Stimulated activated naive CD8-positive, alpha-beta T cell treated with anti-CD3 and anti-CD28 coated beads, Interleukin-15, Interleukin-2, amounts not matched to agents 100 U/mL and 50 U/mL, for 24 hours (primary cell): ENCODE measurements around the gene PDCL3.
A peak's percentile ranks its signal among the peaks of the same experiment; 100 is the strongest.

Source experiments
- ATAC-seq: fragments of 150-1000 bp; cut with Tn5 transposase; one replicate; pipeline ENCODE4 v1.10.0; 2021
- DNase-seq: peaks from one replicate; pipeline ENCODE4 v3.0.0; 2021

PDCL3 gene

DNA sequence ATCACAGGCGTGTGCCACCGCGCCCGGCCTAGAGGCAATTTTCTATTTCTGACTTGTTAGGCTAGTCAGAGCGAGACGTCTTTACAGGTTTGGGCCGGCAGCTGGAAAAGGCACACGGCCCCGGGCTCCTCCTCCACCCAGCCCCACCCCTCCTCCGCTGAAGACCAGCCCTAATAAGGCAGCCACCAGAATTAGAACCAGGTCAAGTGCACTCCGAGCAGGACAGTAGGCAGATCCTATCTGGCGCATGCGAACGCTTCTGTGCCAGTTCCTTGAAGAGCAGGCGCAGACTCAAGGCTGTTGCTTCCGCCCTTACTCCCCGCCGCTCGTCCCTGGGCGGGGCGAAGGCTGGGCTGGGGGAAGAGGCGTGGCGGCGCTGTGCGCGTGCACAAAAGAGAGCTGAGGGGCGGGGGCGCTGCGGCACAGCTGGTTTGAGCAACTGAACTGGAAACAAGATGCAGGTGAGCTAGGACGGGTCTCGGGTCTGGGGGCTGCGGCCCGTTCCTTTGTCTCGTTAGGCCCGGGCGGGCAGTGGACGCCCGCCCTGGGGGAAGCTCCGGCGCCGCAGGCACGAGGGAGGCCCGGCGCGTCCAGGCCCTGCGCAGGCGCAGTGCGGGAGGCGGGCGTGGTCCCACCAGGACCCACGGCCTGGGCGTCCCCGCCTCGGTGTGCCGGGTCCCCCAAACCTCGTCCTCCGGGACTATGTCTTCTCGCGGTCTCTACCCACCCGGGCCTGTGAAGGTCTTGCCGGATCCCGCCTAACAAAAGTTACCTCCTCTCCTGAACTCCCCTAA, at the start of gene PDCL3:
Gene PDCL3, plus strand, starts transcription at position 381 of the 794 bp plus-strand sequence. Its CDS starts 75 bp downstream, at position 456.
- DNase-seq (peak; percentile 94), ATAC-seq (peak; percentile 97)

DNA sequence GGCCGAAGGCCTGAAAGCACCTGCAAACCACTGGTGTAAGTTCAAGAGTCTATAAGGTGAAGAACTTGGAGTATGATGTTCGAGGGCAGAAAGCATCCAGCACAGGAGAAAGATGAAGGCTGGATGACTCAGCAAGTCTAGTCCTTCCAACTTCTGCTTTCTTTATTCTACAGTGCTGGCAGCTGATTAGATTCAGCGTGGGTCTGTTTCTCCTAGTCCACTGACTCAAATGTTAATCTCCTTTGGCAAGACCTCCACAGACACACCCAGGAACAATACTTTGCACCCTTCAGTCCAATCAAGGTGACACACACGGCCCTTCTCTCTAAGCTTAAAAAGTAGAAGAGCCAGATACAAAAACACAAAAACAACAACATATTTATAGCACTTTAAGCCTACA, 49.1 kb upstream of the PDCL3 start:
- ATAC-seq (no peak), DNase-seq (no peak)

DNA sequence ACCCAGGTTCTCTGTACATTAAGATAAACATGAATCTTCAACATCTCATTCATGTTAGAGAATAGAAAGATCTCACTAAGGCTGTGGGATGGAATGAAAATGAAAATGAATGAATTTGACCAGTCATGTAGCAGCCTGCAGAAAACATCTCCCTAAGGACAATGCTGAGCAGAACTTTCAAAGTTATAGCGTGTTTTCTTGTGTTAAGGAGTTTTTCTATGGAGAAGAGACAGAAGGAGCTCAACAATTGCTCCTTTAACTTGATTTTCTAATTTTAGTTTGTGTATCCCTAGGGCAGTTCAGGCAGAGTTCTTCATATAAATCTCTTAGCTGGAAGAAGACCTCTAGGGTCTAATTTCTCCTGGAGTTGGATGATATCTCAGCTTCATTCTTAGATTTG, 45.2 kb upstream of the PDCL3 start:
- ATAC-seq, result no peak
- DNase-seq, result no peak

DNA sequence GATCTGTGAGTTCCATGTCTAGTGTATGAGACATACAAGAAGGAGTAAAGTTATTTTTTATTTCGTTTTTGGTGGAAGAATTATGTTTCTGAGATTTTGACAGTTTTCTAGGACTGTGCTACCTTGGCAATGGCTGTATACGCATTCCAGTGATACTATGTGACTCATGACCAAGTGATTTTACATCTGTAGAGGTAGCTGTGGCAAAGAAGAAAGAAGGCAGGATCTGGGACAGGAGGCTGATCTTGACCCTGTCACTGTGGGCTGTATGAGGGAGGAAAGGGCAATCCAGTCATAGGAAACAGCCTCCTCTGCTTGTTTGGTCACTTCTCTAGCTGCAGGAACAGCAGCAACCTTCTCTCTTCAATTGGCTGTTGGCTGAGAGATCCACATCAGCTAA, 44.0 kb upstream of the PDCL3 start:
- DNase-seq (no peak), ATAC-seq (no peak)

DNA sequence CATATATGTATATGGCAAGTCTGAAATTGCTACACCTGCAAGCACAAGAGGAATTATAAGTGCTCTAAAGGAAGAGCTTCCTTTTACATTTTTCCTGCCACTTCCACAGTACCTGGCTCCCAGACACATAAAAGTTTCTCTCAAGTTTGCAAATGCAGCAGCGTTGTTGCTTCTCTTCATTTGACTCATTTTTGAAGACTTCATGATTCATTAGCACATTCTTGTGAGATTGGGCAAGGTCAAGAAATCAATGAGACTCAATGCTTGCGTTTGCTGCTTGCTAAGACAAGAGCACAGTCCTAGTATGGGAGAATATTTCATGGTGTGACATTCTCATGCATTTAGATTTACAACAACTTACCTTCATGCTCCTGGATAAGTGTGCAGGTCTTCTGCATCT, 42.6 kb upstream of the PDCL3 start:
- ATAC-seq, result no peak
- DNase-seq, result no peak

DNA sequence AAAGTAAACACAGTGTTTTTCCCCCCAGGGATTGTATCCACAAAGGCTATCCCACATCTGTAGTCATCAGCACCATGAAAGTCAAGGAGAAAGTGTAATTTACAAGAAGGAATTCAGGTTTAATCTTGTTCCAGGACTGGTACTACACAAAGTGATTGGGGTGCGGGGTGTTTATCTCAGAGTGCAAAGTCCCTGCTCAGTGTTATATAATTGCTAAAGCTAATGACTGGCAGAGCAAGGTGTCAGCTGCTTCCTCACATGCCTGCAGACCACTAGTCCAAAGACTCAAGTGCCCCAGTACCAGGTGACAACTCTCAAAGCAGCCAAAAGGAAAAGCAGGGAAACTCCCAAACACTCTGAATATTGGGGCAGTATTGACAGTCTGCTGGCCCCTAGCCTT, 40.4 kb upstream of the PDCL3 start:
- ATAC-seq (no peak), DNase-seq (no peak)

DNA sequence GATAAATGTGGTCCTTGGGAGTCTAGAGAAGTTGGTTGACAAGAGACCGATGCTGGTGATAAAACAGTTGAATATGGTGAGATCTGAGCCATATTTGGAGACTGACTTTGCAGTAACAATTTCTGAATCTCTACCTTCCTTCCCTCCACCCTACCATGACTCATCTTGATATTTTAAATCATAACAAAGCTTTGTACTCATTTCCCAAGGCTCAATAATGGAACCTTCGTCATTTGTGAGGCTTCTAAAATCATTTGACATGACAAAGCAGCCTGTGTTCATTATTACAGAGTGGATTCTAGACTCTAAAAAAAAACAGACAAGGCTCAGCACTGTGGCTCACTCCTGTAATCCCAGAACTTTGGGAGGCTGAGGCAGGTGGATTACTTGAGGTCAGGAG, 38.5 kb upstream of the PDCL3 start:
- ATAC-seq, result no peak
- DNase-seq, result no peak

DNA sequence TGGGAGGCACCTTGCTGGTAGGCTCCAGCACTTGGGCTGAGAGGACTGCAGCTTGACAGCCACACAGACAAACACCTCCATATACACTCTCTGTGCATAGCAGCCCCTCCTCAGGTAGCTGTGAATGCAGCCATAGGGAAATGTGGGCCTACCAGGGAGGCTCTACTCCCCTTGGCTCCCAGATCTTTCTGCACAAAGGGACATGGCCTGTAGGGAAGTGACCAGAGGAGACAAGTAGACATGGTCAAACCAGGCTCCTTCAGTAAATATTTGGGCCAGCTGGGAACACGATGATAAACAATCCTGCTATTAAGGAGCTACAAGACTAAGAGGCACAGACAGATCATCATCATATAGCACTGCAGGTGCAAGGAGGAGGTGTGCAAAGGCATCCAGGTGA, 35.9 kb upstream of the PDCL3 start:
- no peak for DNase-seq
- no peak for ATAC-seq

DNA sequence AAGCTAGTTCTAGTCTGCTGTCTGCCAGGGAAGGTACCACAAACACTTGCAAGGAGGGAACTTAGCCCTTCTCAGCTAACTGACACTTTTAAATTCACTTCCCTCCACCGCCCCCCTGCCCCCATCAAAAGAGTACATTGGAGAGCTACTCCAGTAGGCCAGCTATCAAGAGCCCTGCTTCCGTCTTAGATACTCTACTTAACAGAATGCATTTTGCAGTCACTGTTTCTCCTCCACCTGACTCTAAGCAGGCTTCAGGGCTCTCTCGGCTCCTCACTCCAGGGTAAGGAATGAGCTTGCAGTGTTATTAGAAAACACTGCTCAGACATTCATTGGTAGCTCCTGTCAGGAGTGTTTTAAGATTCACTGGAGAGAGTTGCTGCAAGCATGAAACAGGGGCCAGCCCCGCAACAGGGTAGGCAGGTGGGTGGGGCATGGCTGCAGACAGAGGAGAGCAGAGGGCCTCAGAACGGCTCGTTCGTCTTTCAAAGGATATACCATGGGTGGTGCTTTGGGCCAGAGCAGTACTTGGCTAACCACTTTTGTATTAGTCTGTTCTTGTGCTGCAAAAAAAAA, 35.3 kb upstream of the PDCL3 start:
- DNase-seq (no peak), ATAC-seq (no peak)

DNA sequence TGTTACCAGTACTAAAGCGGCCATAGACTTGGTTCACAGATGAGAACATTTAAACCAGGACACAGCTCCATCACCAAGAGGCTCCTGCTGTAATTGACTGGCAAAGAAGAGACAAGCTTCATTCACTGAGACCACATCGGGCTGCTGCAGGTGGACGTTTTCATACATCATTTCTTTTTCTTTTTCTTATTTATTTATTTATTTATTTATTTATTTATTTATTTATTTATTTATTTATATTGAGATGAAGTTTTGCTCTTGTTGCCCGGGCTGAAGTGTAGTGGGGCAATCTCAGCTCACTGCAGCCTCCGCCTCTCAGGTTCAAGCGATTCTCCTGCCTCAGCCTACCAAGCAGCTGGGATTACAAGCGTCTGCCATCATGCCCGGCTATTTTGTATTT, 33.6 kb upstream of the PDCL3 start:
- no peak for ATAC-seq
- DNase-seq, result no peak

DNA sequence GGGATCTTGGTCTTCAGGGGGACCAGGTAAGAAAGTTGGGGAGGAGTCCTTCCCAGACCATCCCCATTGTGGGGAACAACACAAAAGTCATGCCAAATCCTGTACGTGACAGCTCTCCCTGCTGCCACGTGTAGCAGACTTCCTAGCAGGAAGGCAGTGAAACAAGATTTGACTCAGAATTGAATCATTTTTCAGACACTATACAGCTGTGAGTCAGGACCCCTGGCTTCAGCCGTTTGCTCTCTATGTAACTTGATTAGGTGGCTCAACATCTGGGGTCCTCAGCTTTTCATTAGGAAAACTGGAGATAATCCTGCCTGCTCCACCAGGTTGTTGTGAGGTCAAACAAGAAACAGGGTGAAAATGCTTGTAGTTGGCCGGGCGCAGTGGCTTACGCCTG, 32.9 kb upstream of the PDCL3 start:
- ATAC-seq, result no peak
- DNase-seq, result no peak

DNA sequence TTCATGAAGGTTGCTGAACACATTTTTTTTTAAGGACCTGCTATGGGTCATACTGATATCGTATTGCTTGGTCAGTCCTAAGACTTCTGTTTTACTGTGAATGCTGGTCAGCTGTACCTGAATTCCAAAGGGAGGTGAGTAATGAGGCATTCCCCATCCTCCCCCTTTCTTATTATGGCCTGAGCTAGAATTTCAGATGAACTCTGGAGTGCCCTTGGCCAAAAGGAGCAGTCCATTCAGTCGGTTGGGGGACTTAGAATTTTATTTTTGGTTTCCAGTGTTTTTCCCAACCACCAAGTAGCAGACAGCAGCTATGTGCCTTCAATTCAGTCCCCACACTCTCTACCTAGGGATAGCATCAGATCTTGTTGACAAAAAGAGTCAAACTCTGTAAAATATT, 26.9 kb upstream of the PDCL3 start:
- ATAC-seq (no peak), DNase-seq (no peak)

DNA sequence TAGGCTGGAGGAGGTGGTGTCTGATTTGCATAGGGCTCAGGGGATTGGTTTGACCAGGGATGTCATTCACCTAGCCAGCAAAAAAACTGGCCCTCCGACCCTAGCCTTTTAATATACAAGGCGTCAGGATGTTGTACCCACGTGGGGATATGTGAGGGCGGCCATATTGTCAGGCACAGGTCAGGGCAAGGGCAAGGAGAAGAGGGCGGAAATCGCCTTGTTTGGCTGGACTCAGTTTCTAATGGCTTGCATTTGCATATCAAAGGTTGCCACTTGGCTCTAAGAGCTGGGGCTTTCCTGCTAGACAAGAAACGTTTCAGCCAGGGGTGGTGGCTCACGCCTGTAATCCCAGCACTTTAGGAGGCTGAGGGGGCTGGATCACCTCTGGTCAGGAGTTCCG, 24.9 kb upstream of the PDCL3 start:
- ATAC-seq (no peak), DNase-seq (no peak)

DNA sequence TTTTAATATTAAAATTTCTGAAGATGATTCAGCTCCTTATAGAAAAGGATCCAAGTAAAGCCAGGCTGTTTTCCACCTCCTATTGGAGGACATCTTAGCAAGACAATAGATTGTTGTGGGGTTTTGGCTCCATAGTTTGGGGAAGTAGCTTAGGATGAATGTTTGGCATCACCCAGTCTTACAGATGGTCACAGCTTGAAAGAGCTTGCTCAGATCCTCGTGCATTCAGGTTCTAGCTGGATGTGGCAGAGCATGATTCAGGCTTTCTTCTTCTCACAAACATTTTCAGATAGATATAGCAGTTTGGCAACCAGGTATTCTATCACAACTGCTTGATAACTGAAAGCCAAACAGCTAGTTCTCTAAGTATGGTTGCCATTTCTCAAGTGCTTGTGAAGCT, 23.6 kb upstream of the PDCL3 start:
- ATAC-seq, result no peak

DNA sequence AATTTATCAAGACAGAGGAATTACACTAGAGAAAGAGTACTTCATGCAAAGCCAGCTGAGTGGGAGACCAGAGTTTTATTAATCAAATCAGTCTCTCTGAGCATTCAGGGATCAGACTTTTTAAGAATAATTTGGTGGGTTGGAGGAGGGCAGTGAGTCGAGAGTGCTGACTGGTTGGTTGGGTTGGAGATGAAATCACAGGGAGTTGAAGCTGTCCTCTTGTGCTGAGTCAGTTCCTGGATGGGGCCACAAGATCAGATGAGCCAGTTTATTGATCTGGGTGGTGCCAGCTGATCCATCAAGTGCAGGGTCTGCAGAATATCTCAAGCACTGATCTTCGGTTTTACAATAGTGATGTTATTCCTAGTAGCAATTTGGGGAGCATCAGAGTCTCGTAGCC, 21.4 kb upstream of the PDCL3 start:
- ATAC-seq, result no peak
- DNase-seq, result no peak

More for the DNA sequence above, 23.6 kb upstream of the PDCL3 start:
- DNase-seq, result no peak

DNA sequence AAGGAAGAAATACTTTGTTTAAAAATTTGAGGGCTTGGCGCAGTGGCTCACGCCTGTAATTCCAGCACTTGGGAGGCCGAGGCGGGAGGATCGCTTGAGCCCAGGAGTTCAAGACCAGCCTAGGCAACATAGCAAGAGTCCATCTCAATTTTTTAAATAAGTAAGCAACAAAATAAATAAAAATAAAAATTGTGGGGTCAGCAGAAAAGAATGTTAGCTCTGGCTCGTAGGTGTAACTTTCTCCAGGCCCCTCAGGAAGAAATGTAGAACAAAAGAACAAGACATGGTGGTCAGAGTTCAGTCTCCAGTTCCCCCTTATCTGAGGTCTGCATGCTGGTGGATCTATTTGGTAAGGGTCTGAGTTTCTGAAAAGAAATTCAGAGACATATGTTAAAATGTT, 20.4 kb upstream of the PDCL3 start:
- ATAC-seq (no peak), DNase-seq (no peak)

DNA sequence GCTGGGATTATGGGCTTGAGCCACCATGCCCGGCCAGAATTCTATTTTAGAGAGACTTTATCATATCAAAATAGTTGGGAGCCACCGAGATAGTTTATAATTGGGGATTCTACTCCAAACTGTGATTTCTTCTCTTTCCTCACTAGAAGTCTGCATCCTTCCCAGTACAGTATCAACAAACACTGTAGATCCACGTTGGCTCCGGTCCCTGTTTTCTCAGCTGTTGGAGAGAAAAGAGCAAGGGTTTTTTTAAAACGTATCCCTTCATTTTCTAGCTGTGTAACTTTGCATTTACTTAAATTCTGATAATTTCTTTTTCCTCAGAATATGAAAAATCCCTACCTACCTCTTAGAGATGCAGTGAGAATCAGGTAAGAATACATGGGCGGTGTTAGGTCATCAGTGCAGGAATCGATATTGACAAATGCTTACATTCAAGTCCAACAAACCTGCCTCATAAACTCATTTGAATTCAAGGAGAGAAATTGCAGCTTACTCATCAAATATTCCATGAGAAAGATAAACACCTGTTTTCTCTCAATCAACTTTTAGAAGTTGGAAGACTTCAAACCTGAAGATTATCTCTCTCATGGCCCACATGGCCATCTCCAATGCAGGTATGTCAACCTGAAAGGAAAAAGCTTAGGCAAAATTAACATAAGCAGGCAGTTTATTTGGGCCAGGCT, 17.7 kb upstream of the PDCL3 start:
- DNase-seq (no peak), ATAC-seq (no peak)

DNA sequence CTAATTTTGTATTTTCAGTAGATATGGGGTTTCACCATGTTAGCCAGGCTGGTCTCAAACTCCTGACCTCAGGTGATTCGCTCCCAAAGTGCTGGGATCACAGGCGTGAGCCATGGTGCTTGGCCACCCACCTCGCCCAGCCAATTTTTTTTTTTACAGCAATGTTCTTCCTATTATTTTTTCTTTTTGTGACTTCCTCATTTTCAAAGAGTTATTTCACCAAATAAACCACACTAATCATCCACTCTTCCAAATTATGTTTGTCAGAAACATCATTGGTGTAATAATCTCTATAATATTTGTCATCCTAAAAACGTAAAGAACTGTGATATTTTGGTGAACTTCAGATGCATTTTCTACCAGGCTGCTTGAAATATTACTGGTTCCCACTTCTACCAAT, 16.3 kb upstream of the PDCL3 start:
- no peak for DNase-seq
- no peak for ATAC-seq

DNA sequence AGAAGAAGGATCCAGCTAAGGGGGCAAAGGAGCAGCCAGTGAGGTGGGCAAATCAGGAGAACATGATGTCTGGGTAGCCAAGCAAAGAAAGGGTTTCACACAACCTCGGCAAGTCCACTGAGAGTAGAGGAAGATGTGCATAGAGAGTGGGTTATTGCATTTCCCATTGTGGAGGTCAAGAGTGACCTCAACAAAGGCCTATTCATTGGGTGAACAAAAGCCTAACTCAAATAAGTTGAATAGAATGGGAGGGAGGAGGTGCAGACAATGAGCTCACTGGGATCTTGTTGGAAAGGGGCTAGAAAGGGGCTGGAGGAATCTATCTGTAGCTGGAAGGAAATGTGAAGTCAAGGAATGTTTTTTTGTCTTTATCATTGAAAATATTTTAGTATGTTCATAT, 14.0 kb upstream of the PDCL3 start:
- ATAC-seq, result no peak
- DNase-seq, result no peak

DNA sequence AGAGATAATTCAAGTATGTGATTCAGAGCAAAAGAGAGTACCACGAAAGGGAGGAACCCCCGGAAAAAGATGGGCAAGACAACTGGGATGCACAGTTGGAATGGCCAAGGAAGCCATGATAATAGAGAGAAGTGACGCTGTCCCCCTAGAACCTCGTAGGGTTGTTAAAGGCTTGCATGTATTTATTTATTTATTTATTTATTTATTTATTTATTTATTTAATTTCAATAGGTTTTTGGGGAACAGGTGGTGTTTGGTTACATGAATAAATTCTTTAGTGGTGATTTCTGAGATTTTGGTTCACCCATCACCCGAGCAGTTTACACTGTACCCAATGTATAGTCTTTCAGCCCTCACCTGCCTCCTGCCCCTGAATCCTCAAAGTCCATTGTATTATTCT, 11.5 kb upstream of the PDCL3 start:
- DNase-seq, result no peak
- no peak for ATAC-seq

DNA sequence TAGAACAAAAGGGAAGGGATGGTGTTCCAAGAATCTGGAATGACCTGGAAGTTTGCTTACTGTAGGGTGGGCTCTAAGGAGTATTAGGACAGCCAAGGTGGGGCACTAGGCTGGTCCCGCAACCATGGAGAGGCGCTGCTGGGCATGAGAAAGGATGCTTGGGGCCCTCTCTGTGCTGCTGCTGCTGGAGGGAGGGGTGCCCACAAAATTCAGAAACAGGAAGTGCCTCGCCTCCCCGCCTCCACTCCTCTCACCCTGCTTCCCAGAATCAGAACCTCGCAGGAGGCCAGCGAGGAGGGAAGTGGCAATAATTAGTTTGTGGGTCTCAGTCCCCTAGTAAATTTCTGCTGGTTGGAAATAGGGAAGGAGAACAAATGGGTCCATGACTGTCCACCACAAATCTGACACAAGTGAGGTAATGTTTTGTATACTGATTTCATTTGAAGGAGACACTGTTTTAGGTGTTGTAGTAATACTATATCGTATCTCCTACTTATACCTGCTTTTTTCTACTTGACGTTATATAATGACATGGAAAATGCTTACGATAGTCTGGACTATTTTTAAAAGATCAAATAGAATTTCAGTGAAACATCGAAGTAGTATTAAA, 7.9 kb upstream of the PDCL3 start:
- DNase-seq (peak; percentile 51), ATAC-seq (peak; percentile 63)

DNA sequence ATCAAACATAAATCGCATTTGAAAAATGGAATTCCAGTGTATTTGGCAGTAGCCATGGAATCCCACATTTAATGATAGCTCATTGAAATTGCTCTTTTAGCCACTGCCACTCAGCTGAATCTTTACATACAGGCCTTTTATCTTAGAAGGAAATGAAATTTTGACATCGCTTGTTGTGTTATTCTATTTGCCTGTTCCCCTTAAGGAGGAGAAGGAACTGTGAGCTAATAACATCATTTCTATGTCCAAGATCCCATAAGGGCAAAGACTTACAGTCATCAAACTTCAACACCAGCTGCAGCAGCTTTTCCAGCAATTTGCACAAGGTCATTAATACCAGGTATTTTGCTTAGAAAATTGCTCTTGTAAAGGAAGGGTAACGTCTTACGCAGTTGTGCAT, 6.0 kb upstream of the PDCL3 start:
- no peak for ATAC-seq
- no peak for DNase-seq

DNA sequence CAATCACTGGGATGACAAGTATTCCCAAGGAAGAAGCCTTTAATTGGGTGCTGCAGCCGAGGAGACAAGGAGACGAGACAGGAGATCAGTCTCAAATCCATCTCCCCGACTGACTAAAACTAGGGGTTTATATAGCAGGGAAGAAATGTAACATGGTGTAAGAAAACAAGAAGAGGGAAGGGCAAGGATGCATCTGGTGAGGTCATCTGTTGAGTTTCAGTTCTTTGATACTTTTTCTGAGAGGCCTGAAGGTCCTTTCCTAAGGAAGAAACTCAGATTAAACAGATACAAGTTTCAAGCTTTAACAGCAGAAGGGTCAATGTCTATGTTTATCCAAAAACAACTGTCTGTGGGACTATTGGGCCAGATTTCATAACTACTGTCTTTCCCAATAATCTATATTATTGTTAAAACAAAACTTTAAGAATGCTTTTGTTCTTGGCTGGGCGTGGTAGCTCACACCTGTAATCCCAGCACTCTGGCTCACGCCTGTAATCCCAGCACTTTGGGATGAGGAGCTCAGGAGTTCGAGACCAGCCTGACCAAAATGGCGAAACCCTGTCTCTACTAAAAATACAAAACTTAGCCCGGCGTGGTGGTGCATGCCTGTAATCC, 2.5 kb upstream of the PDCL3 start:
- ATAC-seq, result no peak
- no peak for DNase-seq
